CD1c-positive myeloid dendritic cell (primary cell): ENCODE results near the gene RHCE.
"Not testable (repeated sequence)": the region's sequence is repeated elsewhere in the genome, so short reads cannot be mapped to it uniquely, and the experiment has no call there.

Source experiments
- DNase-seq: peaks from one replicate; pipeline ENCODE4 v3.0.0-alpha.2; 2016; ENCODE audit errors: extremely low spot score

The RHCE gene

GRCh38 chr1:25432749-25433388, 12.2 kb upstream of the RHCE start:
- no peak for DNase-seq

- no peak for DNase-seq
Observed at GRCh38 chr1:25431955-25432719, 11.5 kb upstream of the RHCE start.

GRCh38 chr1:25430967-25431881, 10.6 kb upstream of the RHCE start:
- DNase-seq: peak; percentile 75

GRCh38 chr1:25430073-25430966, 9.7 kb upstream of the RHCE start, which contains the start of gene MACO1:
Gene MACO1, plus strand, starts transcription at chr1:25430897. Its CDS starts 202 bp downstream, at chr1:25431099.
- DNase-seq: peak; percentile 98

GRCh38 chr1:25428475-25429166, 8.0 kb upstream of the RHCE start:
- no peak for DNase-seq

GRCh38 chr1:25427696-25428095, 7.1 kb upstream of the RHCE start:
- DNase-seq: no peak

GRCh38 chr1:25425098-25426085, 4.8 kb upstream of the RHCE start:
- DNase-seq: no peak

- DNase-seq: not testable (repeated sequence)
Observed at GRCh38 chr1:25423206-25423605, 2.6 kb upstream of the RHCE start.

GRCh38 chr1:25419339-25419738, 1.3 kb downstream of the RHCE start:
- DNase-seq: not testable (repeated sequence)

- DNase-seq: not testable (repeated sequence)
Observed at GRCh38 chr1:25417280-25417679, 3.3 kb downstream of the RHCE start.

- DNase-seq: not testable (repeated sequence)
Observed at GRCh38 chr1:25414578-25414977, 6.0 kb downstream of the RHCE start.

GRCh38 chr1:25414157-25414556, 6.5 kb downstream of the RHCE start:
- not testable (repeated sequence) for DNase-seq

GRCh38 chr1:25412872-25413623, 7.6 kb downstream of the RHCE start:
- DNase-seq: not testable (repeated sequence)

- not testable (repeated sequence) for DNase-seq
Observed at GRCh38 chr1:25409641-25410427, 10.8 kb downstream of the RHCE start.

- not testable (repeated sequence) for DNase-seq
Observed at GRCh38 chr1:25405731-25406305, 14.8 kb downstream of the RHCE start.

- not testable (repeated sequence) for DNase-seq
Observed at GRCh38 chr1:25402947-25403803, 17.4 kb downstream of the RHCE start.
